Natural killer cell treated with Interleukin-12 subunit alpha and Interleukin-12 subunit beta and Interleukin-15 and Interleukin-18, amount 100 ng/mL, for 72 hours (primary cell): ENCODE results near the gene GPX4. TPM values are rescaled to one million over a fixed set of nuclear protein-coding genes. Genes with fewer than 3 reads are reported as not detected.

Source experiments
- ATAC-seq, 2 donors: fragments of 150-1000 bp; cut with Tn5 transposase in 1 of 2; sonication (Bioruptor Pico), chemical (Tn5 transposase) in 1 of 2; 2 replicates each; pipeline ENCODE4 v1.10.0; 2021
- DNase-seq: peaks from one replicate; pipeline ENCODE4 v3.0.0; 2022; ENCODE audit warnings: low spot score
- H3K27ac Mint-ChIP-seq, 2 donors: 1 replicate in 1 of 2; 2 replicates in 1 of 2; pipeline ENCODE4 v1.8.0; 2022; ENCODE audit warnings: mixed read lengths in 2 of 2, mild to moderate bottlenecking in 1 of 2, moderate library complexity in 1 of 2
- H3K27me3 Mint-ChIP-seq, 2 donors: 1 replicate in 1 of 2; 2 replicates in 1 of 2; pipeline ENCODE4 v1.8.0; 2022; ENCODE audit warnings: mixed read lengths in 2 of 2
- H3K36me3 Mint-ChIP-seq: one replicate; pipeline ENCODE4 v1.8.0; 2022; ENCODE audit warnings: mixed read lengths
- H3K4me1 Mint-ChIP-seq, 2 donors: 1 replicate in 1 of 2; 2 replicates in 1 of 2; pipeline ENCODE4 v1.8.0; 2022; ENCODE audit warnings: low read depth in 2 of 2, mixed read lengths in 2 of 2, mild to moderate bottlenecking in 1 of 2
- H3K4me3 Mint-ChIP-seq: one replicate; pipeline ENCODE4 v1.8.0; 2022; ENCODE audit warnings: mixed read lengths
- H3K9me3 Mint-ChIP-seq: 2 replicates; pipeline ENCODE4 v1.8.0; 2022; ENCODE audit warnings: mixed read lengths
- total RNA-seq, 2 donors: library from RNA; stranded (reverse); gene quantifications; one replicate each; pipeline ENCODE4 v1.2.3, GENCODE V29; 2022

Gene GPX4
- total RNA-seq, 2 donors from 2014 or later, result 86.4 to 174 TPM

DNA sequence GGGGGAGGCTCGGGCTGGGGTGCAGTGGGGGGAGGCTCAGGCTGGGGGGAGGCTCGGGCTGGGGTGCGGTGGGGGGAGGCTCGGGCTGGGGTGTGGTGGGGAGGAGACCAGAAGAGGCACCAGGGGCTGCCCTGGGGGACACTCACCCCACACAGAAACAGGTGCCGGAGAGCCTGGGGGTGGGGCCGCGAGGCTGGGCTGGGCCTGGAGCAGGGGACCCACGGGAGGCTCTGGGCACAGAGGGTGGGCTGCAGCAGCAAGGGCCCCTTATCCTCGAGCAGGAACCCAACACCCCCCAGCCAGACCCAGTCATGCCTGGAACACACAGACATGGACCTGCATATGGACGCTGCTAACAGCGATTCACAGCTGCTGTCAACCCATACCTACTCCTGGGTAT is 34.3 kb downstream of the GPX4 start:
- ATAC-seq, result no peak
- Mint-ChIP-seq H3K4me3 (no peak overlapping the region), H3K27ac (no peak overlapping the region), H3K36me3 (no peaks in the 10 kb centered on the region), H3K27me3 (no peaks in the 10 kb centered on the region), H3K9me3 (peaks cover 4% of the 10 kb centered on the region), H3K4me1 (peaks cover 15 to 30% of the 10 kb centered on the region in 2 donors)
- no peak for DNase-seq

DNA sequence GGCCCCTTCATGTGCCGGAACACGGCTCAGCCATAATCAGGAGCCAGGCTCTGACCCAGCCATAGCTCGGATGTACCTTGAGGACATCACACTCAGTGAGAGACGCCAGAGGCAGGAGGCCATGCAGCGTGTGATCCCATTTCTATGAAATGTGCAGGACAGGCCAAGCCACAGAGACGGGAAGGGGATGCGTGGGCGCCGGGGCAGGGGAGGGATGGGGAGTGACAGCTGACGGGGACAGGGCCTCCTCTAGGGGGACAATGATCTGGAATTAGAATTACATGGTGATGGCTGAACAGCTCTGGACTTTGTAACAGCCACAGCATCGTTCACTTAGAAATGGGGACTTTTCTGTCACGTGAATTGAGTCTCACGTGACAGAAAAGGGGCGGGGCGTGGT is 35.3 kb downstream of the GPX4 start:
- no peak for DNase-seq
- Mint-ChIP-seq H3K36me3 (no peaks in the 10 kb centered on the region), H3K4me1 (peaks cover 6 to 25% of the 10 kb centered on the region in 2 donors), H3K9me3 (peaks cover 4% of the 10 kb centered on the region), H3K4me3 (no peak overlapping the region), H3K27ac (peak overlapping the region in 1 of 2 donors; percentile 45), H3K27me3 (no peaks in the 10 kb centered on the region)
- ATAC-seq, result no peak

DNA sequence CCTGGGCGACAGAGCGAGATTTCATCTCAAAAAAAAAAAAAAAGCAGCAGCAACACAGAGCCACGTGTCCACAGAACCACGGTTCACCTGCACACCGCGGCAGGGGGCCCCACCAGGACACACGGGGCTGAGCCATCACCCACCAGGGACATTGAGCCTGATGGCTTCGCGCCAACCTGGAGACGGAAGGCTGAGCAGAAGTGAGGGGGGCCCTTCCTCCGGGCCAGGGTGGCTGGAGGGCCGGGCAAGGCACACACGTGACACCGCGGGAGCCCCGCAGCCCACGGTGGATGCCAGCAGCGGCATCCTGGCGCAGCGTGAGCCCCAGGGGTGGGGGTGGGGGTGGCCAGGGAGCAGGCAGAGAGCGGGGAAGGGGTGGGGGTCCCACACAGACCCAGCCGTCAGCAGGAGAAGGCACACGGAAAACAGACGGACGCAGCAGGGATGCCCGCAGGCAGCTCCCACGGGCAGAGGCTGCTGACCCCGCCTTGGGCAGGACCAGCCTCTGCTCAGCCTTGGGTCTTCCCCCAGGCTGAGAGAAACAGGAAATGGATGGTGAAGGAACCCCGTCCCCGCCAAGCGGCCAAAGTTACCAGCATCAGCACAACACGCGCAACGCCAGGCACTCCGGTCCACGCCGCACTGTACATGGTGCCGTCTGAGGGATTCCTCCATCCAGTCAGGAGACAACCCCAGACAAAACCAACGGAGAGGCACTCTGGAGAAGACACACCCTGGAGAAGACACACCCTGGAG is 36.7 kb downstream of the GPX4 start:
- Mint-ChIP-seq H3K9me3 (peaks cover 4% of the 10 kb centered on the region), H3K4me1 (peaks cover 12 to 27% of the 10 kb centered on the region in 2 donors), H3K27ac (peak overlapping the region in 1 of 2 donors; percentile 45), H3K4me3 (no peak overlapping the region), H3K27me3 (no peaks in the 10 kb centered on the region), H3K36me3 (no peaks in the 10 kb centered on the region)
- DNase-seq (no peak), ATAC-seq (no peak)

DNA sequence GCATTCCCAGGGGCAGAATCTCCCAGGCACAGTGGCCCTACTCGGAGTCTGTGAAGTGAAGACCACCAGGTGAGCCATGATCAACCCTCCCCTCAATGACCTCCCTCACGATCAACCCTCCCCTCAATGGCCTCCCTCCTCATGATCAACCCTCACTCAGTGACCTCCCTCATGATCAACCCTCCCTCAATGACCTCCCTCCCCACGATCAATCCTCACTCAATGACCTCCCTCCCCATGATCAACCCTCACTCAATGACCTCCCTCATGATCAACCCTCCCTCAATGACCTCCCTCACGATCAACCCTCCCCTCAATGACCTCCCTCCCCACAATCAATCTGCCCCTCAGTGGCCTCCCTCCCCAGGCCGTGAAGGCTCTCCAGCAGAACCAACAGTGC is 38.1 kb downstream of the GPX4 start:
- DNase-seq (no peak), ATAC-seq (peak; percentile 53 to 62)
- Mint-ChIP-seq H3K36me3 (no peaks in the 10 kb centered on the region), H3K4me3 (no peak overlapping the region), H3K27ac (peak overlapping the region; percentile 3 to 28), H3K27me3 (no peaks in the 10 kb centered on the region), H3K4me1 (peaks cover 7 to 24% of the 10 kb centered on the region in 2 donors), H3K9me3 (peaks cover 4% of the 10 kb centered on the region)

DNA sequence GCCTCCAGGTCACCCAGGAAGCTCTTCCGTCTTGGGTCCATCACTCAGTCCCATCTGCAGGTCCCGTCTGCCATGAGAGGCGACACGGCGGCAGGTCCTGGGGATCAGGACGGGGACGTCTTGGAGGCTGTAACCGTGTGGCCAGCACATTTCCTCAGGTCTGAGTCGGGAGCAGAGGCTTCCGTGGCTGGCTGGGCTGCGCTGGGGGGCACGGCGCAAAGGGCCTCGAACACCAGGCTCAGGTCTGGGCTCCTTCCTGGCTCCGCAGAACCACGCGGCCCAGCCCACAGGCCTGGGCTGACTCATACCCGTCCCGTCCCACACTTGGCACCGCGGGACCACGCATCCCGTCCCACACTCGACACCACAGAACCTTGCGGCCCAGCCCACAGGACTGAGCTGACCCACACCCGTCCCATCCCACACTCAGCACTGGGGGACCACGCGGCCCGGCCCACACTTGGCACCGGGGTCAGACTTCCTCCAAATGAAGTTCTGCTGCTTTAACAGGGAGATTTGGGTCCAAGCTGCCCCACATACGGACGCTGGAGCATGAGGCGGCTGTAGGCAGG is 40.1 kb downstream of the GPX4 start:
- H3K36me3 Mint-ChIP-seq, result no peaks in the 10 kb centered on the region
- DNase-seq (no peak), ATAC-seq (no peak)
- no peak overlapping the region for H3K4me3 Mint-ChIP-seq
- H3K27ac Mint-ChIP-seq, result peak overlapping the region in 1 of 2 donors; percentile 73
- peaks cover 4% of the 10 kb centered on the region for H3K9me3 Mint-ChIP-seq
- no peaks in the 10 kb centered on the region for H3K27me3 Mint-ChIP-seq
- peaks cover 7 to 22% of the 10 kb centered on the region in 2 donors for H3K4me1 Mint-ChIP-seq

DNA sequence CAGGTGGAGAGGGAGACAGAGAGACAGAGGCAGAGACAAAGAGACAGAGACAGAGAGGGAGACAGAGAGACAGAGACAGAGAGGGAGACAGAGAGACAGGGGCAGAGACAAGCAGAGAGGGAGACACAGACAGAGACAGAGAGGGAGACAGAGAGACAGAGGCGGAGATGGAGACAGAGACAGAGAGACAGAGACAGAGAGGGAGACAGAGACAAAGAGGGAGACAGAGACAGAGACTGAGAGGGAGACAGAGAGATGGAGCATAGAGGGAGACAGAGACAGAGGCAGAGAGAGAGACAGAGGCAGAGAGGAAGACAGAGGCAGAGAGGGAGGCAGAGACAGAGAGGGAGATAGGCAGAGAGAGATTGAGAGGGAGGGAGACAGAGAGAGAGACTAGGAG is 40.9 kb downstream of the GPX4 start:
- no peak for DNase-seq
- H3K27me3 Mint-ChIP-seq, result no peaks in the 10 kb centered on the region
- no peaks in the 10 kb centered on the region for H3K36me3 Mint-ChIP-seq
- H3K4me1 Mint-ChIP-seq, result peaks cover 7 to 19% of the 10 kb centered on the region in 2 donors
- H3K27ac Mint-ChIP-seq, result peak overlapping the region in 1 of 2 donors; percentile 73
- ATAC-seq, result no peak
- H3K9me3 Mint-ChIP-seq, result peaks cover 4% of the 10 kb centered on the region
- no peak overlapping the region for H3K4me3 Mint-ChIP-seq

DNA sequence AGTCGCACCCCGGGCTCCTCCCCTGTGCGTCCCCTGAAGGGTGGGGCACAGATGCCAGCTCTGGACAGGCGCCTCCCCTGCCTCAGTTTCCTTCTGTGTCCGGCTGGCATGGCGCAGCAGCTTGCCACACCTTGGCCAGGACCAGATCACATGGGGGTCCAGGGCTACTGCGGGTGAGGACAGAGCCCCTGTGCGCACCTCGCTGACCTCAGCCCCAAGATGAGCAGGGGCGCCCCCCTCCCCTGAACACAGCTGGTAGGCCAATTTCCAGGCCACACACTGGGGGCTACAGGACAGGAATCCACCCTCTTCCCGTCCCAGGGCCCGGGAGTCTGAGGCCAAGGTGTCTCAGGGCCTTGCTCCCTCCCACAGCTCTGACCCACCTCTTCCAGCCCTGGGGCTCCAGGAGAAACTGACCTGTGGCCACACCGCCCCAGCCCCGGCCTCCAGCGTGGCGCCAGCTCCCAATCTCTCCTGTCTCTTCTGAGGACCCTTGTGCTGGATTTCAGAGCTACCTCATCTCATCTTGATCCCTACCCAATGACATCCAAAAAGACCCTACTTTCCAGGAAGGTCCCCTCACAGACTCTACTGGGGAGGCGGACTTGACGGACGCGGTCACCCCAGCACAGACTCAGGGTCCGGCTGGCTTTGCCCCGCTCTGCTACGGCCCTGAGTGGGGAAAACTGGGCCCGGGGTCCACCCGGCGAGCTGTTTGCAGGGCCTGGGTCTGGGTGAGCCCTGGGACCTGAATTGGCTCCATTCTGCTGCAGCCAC is 42.0 kb downstream of the GPX4 start:
- Mint-ChIP-seq H3K27me3 (no peaks in the 10 kb centered on the region), H3K36me3 (no peaks in the 10 kb centered on the region), H3K4me3 (no peak overlapping the region), H3K27ac (no peak overlapping the region), H3K9me3 (peaks cover 4% of the 10 kb centered on the region), H3K4me1 (peaks cover 7 to 15% of the 10 kb centered on the region in 2 donors)
- DNase-seq, result no peak
- ATAC-seq, result no peak

DNA sequence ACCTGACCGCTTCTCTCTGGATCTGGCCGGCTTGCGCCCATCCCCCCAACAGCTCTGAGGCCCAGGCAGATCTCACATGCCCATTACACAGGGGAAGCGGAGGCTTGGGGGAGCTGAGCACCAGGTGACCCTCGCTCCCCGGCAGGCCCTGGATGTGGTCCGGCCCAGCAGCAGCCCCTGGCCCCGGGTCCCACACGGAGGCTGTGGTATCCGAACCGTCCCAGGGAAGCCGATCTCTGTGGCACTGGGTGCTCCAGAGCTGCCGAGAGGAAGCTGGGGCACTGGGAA is 42.6 kb downstream of the GPX4 start:
- Mint-ChIP-seq H3K9me3 (peaks cover 4% of the 10 kb centered on the region), H3K27ac (no peak overlapping the region), H3K36me3 (no peaks in the 10 kb centered on the region), H3K4me1 (peaks cover 7 to 15% of the 10 kb centered on the region in 2 donors), H3K4me3 (no peak overlapping the region), H3K27me3 (no peaks in the 10 kb centered on the region)
- DNase-seq (no peak), ATAC-seq (no peak)

DNA sequence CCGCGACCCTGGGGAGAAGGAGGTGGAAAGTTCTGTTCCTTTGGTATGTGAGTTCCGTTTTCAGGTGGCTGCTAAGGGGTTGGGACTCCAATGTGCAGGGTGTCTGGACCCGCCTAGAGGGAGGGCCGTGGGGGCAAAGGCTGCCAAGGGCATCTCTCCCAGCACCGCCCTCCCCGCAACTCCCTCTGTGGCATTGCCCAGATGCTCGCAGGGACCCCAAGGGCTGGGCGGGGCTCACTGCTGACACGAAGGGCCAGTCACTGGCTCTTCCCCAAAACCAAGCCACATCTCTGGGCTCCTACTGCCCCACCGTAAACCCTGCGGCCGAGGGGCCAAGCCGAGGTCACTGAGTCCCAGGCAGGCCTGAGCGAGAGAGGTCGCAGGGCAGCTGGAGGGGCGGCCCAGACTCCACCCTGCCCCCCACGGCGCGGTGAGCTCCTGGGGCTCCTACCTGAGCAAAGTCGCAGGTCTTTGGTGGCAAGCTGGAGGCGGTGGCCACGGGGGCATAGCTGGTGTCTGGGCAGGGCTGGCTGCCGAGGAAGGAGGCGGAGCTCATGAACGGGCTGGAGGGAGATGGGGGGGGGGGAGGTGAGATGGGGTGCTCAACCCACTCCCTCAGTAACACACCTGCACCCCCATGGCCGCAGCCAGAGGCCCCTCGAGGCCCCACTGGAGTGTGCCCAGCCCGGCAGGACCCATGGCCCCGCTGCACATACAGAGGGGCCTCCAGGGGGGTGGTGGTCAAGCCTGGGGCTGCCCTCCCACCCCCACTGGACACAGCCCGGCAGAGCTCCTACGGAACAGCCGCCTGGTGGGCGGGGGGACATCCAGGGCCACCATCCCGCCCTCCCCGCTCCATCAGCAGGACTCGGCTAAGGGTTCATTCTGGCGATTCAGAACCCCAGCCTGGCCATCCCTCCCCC is 43.3 kb downstream of the GPX4 start:
- H3K36me3 Mint-ChIP-seq, result no peaks in the 10 kb centered on the region
- peaks cover under 1% of the 10 kb centered on the region for H3K9me3 Mint-ChIP-seq
- H3K4me3 Mint-ChIP-seq, result no peak overlapping the region
- no peak for DNase-seq
- no peak overlapping the region for H3K27ac Mint-ChIP-seq
- peaks cover 7 to 12% of the 10 kb centered on the region in 2 donors for H3K4me1 Mint-ChIP-seq
- no peaks in the 10 kb centered on the region for H3K27me3 Mint-ChIP-seq
- no peak for ATAC-seq

DNA sequence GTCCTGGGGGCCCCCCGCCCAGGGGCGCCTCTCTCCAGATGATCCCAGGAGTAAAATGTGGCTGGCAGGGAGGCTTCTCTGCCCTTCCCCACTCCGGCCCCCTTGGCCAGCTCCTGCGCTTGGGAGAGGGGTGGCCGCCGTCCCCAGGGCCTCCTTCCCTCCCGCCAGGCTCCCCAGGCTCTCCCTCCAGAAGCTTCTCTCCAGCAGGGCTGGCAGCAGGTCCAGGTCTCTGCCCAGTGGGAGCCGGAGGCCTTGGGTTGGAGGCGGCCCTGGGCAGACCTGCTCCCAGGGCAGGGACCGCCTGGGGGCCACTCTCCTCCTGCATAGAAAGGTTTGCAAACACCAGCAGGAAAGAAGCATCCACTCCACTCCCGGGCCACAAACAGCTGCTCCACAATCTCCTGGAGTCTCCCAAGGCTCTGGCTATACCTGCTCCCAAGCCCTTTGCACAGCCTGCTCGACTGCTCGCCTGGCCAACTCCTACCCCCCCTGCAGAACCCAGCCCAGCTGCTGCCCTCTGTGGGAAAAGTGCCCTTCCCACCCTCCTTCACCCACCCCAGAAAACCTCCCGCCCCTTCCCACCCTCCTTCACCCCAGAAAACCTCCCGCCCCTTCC is 44.2 kb downstream of the GPX4 start:
- H3K27me3 Mint-ChIP-seq, result no peaks in the 10 kb centered on the region
- ATAC-seq (no peak), DNase-seq (no peak)
- no peak overlapping the region for H3K4me3 Mint-ChIP-seq
- H3K9me3 Mint-ChIP-seq, result no peaks in the 10 kb centered on the region
- peaks cover 7 to 11% of the 10 kb centered on the region in 2 donors for H3K4me1 Mint-ChIP-seq
- no peak overlapping the region for H3K27ac Mint-ChIP-seq
- H3K36me3 Mint-ChIP-seq, result no peaks in the 10 kb centered on the region

DNA sequence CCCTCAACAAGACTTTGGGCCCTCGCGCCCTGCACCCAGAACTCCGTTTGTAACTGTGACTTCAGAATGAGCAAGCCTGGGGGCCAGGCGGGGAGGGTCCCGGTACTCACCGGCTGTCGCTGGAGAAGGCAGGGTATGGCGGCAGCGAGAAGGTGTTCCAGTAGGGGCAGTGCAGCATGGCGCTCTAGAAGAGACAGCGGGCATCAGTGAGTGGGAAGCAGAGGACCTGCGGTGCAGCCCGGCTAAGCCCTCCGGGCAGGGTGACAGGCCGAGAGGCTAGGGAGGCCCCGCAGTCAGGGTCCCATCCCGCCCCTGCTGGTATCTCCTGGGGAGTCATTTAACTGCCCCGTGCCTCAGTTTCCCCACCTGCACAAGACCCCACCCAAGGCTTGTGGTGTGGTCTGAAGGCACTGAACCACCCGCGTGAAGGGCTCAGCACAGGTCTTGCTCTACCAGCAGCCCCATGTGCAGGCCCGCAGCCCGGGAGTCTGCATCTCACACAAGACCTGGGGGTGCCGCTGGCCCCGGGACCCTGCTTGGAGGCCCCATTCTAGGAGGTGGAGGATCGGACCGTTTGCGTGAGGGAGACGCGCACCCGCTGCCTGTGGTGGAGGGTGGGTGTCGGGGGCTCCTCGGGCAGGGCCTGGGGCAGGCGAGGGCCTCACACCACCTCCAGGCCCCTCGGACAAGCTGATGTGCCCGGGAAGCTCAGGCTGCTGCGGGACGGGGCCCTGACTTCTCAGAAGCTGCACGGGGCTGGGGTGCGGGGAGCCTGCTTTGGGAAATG is 45.7 kb downstream of the GPX4 start:
- ATAC-seq (no peak), DNase-seq (no peak)
- Mint-ChIP-seq H3K36me3 (no peaks in the 10 kb centered on the region), H3K4me3 (no peak overlapping the region), H3K27me3 (no peaks in the 10 kb centered on the region), H3K9me3 (no peaks in the 10 kb centered on the region), H3K27ac (no peak overlapping the region), H3K4me1 (peaks cover 6 to 9% of the 10 kb centered on the region in 2 donors)

DNA sequence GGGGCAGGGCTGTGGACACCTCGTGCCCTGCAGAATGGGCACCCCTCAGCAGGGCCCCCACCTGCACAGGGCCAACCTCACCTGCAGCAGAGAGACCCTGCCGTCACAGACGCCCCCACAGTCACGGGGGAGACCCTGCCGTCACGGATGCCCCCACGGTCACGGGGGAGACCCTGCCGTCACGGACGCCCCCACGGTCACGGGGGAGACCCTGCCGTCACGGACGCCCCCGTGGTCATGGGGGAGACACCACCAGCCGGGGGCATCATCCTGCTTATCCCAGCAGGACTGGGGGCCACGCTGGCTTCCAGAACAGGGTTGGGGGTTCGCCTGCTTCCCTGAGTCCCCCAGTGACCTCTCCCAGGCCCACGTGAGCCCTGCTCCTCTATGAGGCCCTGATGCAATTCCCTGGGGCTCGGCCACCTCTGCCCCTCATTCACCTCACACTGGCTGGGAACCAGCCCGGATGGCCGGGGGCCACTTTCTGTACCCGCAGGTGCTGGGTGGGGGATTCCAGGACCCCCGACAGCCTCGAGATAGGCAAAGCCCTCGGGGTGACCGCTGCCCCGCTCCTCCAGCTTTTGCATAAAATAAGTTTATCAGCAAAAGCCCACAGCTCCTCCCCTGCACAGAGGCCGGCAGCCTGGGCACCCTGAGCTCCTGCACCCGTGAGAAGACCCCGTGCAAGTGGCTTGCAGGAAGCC is 46.7 kb downstream of the GPX4 start:
- ATAC-seq, result no peak
- no peak overlapping the region for H3K4me3 Mint-ChIP-seq
- peaks cover 0 to 3% of the 10 kb centered on the region in 2 donors for H3K4me1 Mint-ChIP-seq

More for the DNA sequence above, 46.7 kb downstream of the GPX4 start:
- Mint-ChIP-seq H3K27me3 (no peaks in the 10 kb centered on the region), H3K27ac (no peak overlapping the region), H3K36me3 (no peaks in the 10 kb centered on the region), H3K9me3 (no peaks in the 10 kb centered on the region)
- no peak for DNase-seq
